ENCODE data around the gene BAIAP3. TPM values are rescaled to one million over a fixed set of nuclear protein-coding genes. Genes with fewer than 3 reads are reported as not detected.

The BAIAP3 gene
- total and polyA plus RNA-seq, 2 of the 4 experiments (the other 2 are of a cell fraction): 0.36 to 0.65 TPM

- Histone ChIP-seq H3K79me1 (ENCODE audit: low read depth in 1 of 2, low read length in 2 of 2) (peaks cover 0 to 10% of the 10 kb centered on the region in 2 experiments; a peak in 1 of 4 replicates), H2BK5ac (ENCODE audit: low read depth, low read length, poor library complexity, severe bottlenecking) (no peak overlapping the region), H2BK120ac (ENCODE audit: low read depth, low read length) (no peak overlapping the region), H2BK20ac (ENCODE audit: low read depth, low read length) (no peak overlapping the region), H3K9me1 (ENCODE audit: insufficient read depth, low read length) (no peaks in the 10 kb centered on the region), H3K27ac (ENCODE audit: insufficient read depth, low read length) (no peak overlapping the region), H2AFZ (replicated peaks; ENCODE audit: low read length, poor library complexity) (no peak overlapping the region), H3K18ac (ENCODE audit: low read depth, low read length) (no peak overlapping the region), H3K36me3 (ENCODE audit: control insufficient read depth, insufficient read depth, low read length) (peaks cover 34% of the 10 kb centered on the region), H3K56ac (ENCODE audit: extremely low read depth, insufficient read depth, low read length) (no peak overlapping the region), H4K20me1 (ENCODE audit: insufficient read depth, low read length) (peaks cover 30% of the 10 kb centered on the region), H2AK5ac (ENCODE audit: low read depth, low read length) (no peak overlapping the region), H3K4me1 (ENCODE audit: control insufficient read depth, insufficient read depth, low read length) (no peaks in the 10 kb centered on the region; the same call in 1 of the 2 replicates), H2AK9ac (replicated peaks; ENCODE audit: low read depth, low read length, poor library complexity) (no peak overlapping the region), H3K27me3 (ENCODE audit: control insufficient read depth, insufficient read depth, low read length) (peaks cover 2% of the 10 kb centered on the region; the same call in 1 of the 2 replicates), H3K4me2 (ENCODE audit: low read depth, low read length) (no peak overlapping the region), H3K14ac (replicated peaks; ENCODE audit: low read depth, low read length) (no peak overlapping the region), H4K8ac (ENCODE audit: low read depth in 2 of 2, low read length in 2 of 2) (no peak overlapping the region), H4K91ac (ENCODE audit: insufficient read depth, low read depth, low read length) (no peak overlapping the region), H2BK15ac (ENCODE audit: low read depth, low read length) (no peak overlapping the region), H3K9ac (ENCODE audit: low read depth, low read length) (no peak overlapping the region), H3K4ac (ENCODE audit: low read depth, low read length) (no peak overlapping the region), H3K4me3 (ENCODE audit: insufficient read depth, low read depth, low read length) (no peak overlapping the region), H3K9me3 (ENCODE audit: control insufficient read depth, insufficient read depth, low read length) (peaks cover 3% of the 10 kb centered on the region; the same call in 1 of the 2 replicates), H3K23ac (ENCODE audit: low read depth, low read length) (no peak overlapping the region), H4K5ac (ENCODE audit: low read depth, low read length) (no peak overlapping the region)
- WGBS, 2 experiments (ENCODE audit: extremely low coverage in 2 of 2, insufficient read length in 1 of 2): no CpG with 5 or more reads among the region's 17 CpGs
- in situ Hi-C loops (cut with MboI; ENCODE audit: low sequenced_read_pairs) (no loop called here), intact Hi-C loops (cut with micrococcal nuclease) (no loop called here), dilution Hi-C loops (cut with HindIII; ENCODE audit: low sequenced_read_pairs, unreplicated experiment) (no loop called here)
- no TSS peak for BruUV-seq (replicated peaks)
- DNase-seq (no peak), ATAC-seq (ENCODE audit: low read depth) (no peak)
- CTCF ChIA-PET: no interaction called here
- TF ChIP-seq MXI1 (IDR thresholded peaks at IDR 0.05; ENCODE audit: borderline replicate concordance, low read depth, low read length) (no peak), RCOR1 (IDR thresholded peaks at IDR 0.05; ENCODE audit: insufficient replicate concordance, low read length) (no peak), CHD1 (IDR thresholded peaks at IDR 0.05; ENCODE audit: low read depth, low read length) (no peak), ELK1 (IDR thresholded peaks at IDR 0.05; ENCODE audit: borderline replicate concordance, low read depth, low read length) (no peak), RAD21 (IDR thresholded peaks at IDR 0.05; ENCODE audit: low read length) (no peak), POLR2A (IDR thresholded peaks at IDR 0.05; ENCODE audit: low read depth, low read length) (no peak), CEBPB (IDR thresholded peaks at IDR 0.05; ENCODE audit: low read depth, low read length) (no peak), MAZ (IDR thresholded peaks at IDR 0.05; ENCODE audit: borderline replicate concordance, low read depth, low read length) (no peak), RFX5 (IDR thresholded peaks at IDR 0.05; ENCODE audit: low read depth, low read length) (no peak), USF2 (IDR thresholded peaks at IDR 0.05; ENCODE audit: low read depth, low read length) (no peak), MAFK (IDR thresholded peaks at IDR 0.05; ENCODE audit: low read depth, low read length) (no peak)
- POLR2A ChIA-PET (ENCODE audit: unreplicated experiment): interaction anchor here (0.6 kb wide), 1 partner anchor 385 kb away, joined by 3 read pairs; no protein-coding TSS in a partner anchor
Measured at GRCh38 chr16:1326391-1326790, 7.1 kb upstream of the BAIAP3 start.

Data from IMR-90 (cell line).